HG02763 (cell line): ENCODE measurements around the gene MGST1.
A peak's percentile ranks its signal among the peaks of the same experiment; 100 is the strongest.

Source experiments
- ATAC-seq: cut with Tn5 transposase; IDR thresholded peaks from one replicate; pipeline ENCODE4 v1.9.1; 2021; ENCODE audit warnings: mild to moderate bottlenecking, moderate library complexity; ENCODE audit not compliant: unreplicated experiment

MGST1 gene

GRCh38 chr12:16347391-16348298 is at the start of gene MGST1:
TSS of gene MGST1 (plus strand) at chr12:16347645. CDS start at chr12:16354253, 6,608 bp downstream.
- ATAC-seq, result peak; percentile 52

- ATAC-seq, result no peak
Measured at GRCh38 chr12:16299403-16299802, 48.0 kb upstream of the MGST1 start.

GRCh38 chr12:16300122-16300521 is 47.3 kb upstream of the MGST1 start:
- no peak for ATAC-seq

GRCh38 chr12:16300736-16301135 is 46.7 kb upstream of the MGST1 start:
- no peak for ATAC-seq

- no peak for ATAC-seq
Measured at GRCh38 chr12:16303939-16304338, 43.5 kb upstream of the MGST1 start.

GRCh38 chr12:16307856-16308475 is 39.5 kb upstream of the MGST1 start:
- ATAC-seq, result no peak

- ATAC-seq, result no peak
Measured at GRCh38 chr12:16310934-16311333, 36.5 kb upstream of the MGST1 start.

GRCh38 chr12:16323010-16323409 is 24.4 kb upstream of the MGST1 start:
- no peak for ATAC-seq

GRCh38 chr12:16323638-16324037 is 23.8 kb upstream of the MGST1 start:
- no peak for ATAC-seq

- ATAC-seq, result no peak
Measured at GRCh38 chr12:16324272-16324671, 23.2 kb upstream of the MGST1 start.

GRCh38 chr12:16324772-16325171 is 22.7 kb upstream of the MGST1 start:
- no peak for ATAC-seq

- no peak for ATAC-seq
Measured at GRCh38 chr12:16325426-16325825, 22.0 kb upstream of the MGST1 start.

GRCh38 chr12:16327963-16328362 is 19.5 kb upstream of the MGST1 start:
- ATAC-seq, result no peak

GRCh38 chr12:16329594-16329993 is 17.9 kb upstream of the MGST1 start:
- no peak for ATAC-seq

- ATAC-seq, result no peak
Measured at GRCh38 chr12:16330560-16330959, 16.9 kb upstream of the MGST1 start.

- no peak for ATAC-seq
Measured at GRCh38 chr12:16331998-16332397, 15.4 kb upstream of the MGST1 start.

GRCh38 chr12:16335838-16336237 is 11.6 kb upstream of the MGST1 start:
- no peak for ATAC-seq

GRCh38 chr12:16344269-16344668 is 3.2 kb upstream of the MGST1 start:
- no peak for ATAC-seq

- no peak for ATAC-seq
Measured at GRCh38 chr12:16345105-16345504, 2.3 kb upstream of the MGST1 start.

GRCh38 chr12:16346958-16347357 is 487 bp upstream of the MGST1 start:
- no peak for ATAC-seq

- ATAC-seq, result peak; percentile 52
Measured at GRCh38 chr12:16348435-16349130, 1.1 kb downstream of the MGST1 start.

- ATAC-seq, result peak; percentile 33
Measured at GRCh38 chr12:16349131-16349460, 1.7 kb downstream of the MGST1 start.
